ENCODE measurements around the gene SDCCAG8. TPM values are rescaled to one million over a fixed set of nuclear protein-coding genes. Genes with fewer than 3 reads are reported as not detected.
A peak's percentile ranks its signal among the peaks of the same experiment; 100 is the strongest.

SDCCAG8 gene
- total RNA-seq, 4 donors from 2014 or later = 30.3 to 131 (median 55.4) TPM

- no peaks in the 10 kb centered on the region for H3K4me1 ChIP-seq
- no peaks in the 10 kb centered on the region for H3K36me3 ChIP-seq
- no peak overlapping the region for H3K4me3 ChIP-seq
- H3K9me3 ChIP-seq = no peaks in the 10 kb centered on the region
- H3K27me3 ChIP-seq = no peaks in the 10 kb centered on the region
- no peak overlapping the region for H3K27ac ChIP-seq
- no peak for DNase-seq
- TF ChIP-seq CTCF (IDR thresholded peaks at IDR 0.05) (no peak), POLR2A (IDR thresholded peaks at IDR 0.05) (no peak)
These were observed 151.6 kb downstream of the SDCCAG8 start for GRCh38 chr1:243407284-243408018.

GRCh38 chr1:243408479-243408878 is 152.6 kb downstream of the SDCCAG8 start:
- no peak for DNase-seq

GRCh38 chr1:243409284-243409683 is 153.4 kb downstream of the SDCCAG8 start:
- Histone ChIP-seq H3K4me3 (no peak overlapping the region), H3K4me1 (no peaks in the 10 kb centered on the region), H3K27ac (no peak overlapping the region), H3K9me3 (no peaks in the 10 kb centered on the region), H3K36me3 (no peaks in the 10 kb centered on the region), H3K27me3 (no peaks in the 10 kb centered on the region)
- peak in 3 of 6 experiments; percentile 28 to 44 (median 32) for TF ChIP-seq CTCF (IDR thresholded peaks at IDR 0.05)
- TF ChIP-seq POLR2A (IDR thresholded peaks at IDR 0.05) = no peak
- no peak for DNase-seq

More at GRCh38 chr1:243408479-243408878, 152.6 kb downstream of the SDCCAG8 start:
- H3K36me3 ChIP-seq = no peaks in the 10 kb centered on the region
- H3K4me1 ChIP-seq = no peaks in the 10 kb centered on the region
- H3K4me3 ChIP-seq = no peak overlapping the region
- no peaks in the 10 kb centered on the region for H3K9me3 ChIP-seq
- H3K27ac ChIP-seq = no peak overlapping the region
- no peaks in the 10 kb centered on the region for H3K27me3 ChIP-seq
- TF ChIP-seq POLR2A (IDR thresholded peaks at IDR 0.05) (no peak), CTCF (IDR thresholded peaks at IDR 0.05) (no peak)

- TF ChIP-seq CTCF (IDR thresholded peaks at IDR 0.05) = no peak
- TF ChIP-seq POLR2A (IDR thresholded peaks at IDR 0.05) = no peak
- DNase-seq = no peak
- H3K4me1 ChIP-seq = no peaks in the 10 kb centered on the region
These were observed 155.6 kb downstream of the SDCCAG8 start for GRCh38 chr1:243411472-243411871.

GRCh38 chr1:243413431-243414151 is 157.8 kb downstream of the SDCCAG8 start:
- DNase-seq = no peak
- no peaks in the 10 kb centered on the region for H3K9me3 ChIP-seq
- H3K36me3 ChIP-seq = peaks cover 0 to 6% (median 0%) of the 10 kb centered on the region in 3 donors
- no peaks in the 10 kb centered on the region for H3K4me1 ChIP-seq
- no peak overlapping the region for H3K4me3 ChIP-seq
- H3K27ac ChIP-seq = no peak overlapping the region
- TF ChIP-seq CTCF (IDR thresholded peaks at IDR 0.05) (no peak), POLR2A (IDR thresholded peaks at IDR 0.05) (no peak)
- no peaks in the 10 kb centered on the region for H3K27me3 ChIP-seq

More at GRCh38 chr1:243411472-243411871, 155.6 kb downstream of the SDCCAG8 start:
- no peaks in the 10 kb centered on the region for H3K27me3 ChIP-seq
- no peaks in the 10 kb centered on the region for H3K9me3 ChIP-seq
- no peak overlapping the region for H3K4me3 ChIP-seq
- H3K36me3 ChIP-seq = peaks cover 0 to 6% (median 0%) of the 10 kb centered on the region in 3 donors
- H3K27ac ChIP-seq = no peak overlapping the region

Measured in Peyer's patch (tissue), 4 donors.